Gastrocnemius medialis (tissue), 4 donors: ENCODE measurements around the gene UMODL1.

Experiments
- CTCF ChIP-seq, 5 experiments: fragments of 450-650 bp in 3 of 5; fragments of 200-600 bp in 2 of 5; sonication (generic) in 2 of 5; IDR thresholded peaks in 4 of 5; conservative IDR thresholded peaks in 1 of 5; 1 replicate in 4 of 5; 2 replicates in 1 of 5; pipeline ENCODE4 v1.5.1; 2016 to 2019; ENCODE audit warnings: antibody characterized with exemption in 5 of 5, mild to moderate bottlenecking in 3 of 5, moderate library complexity in 3 of 5
- POLR2A ChIP-seq, 2 donors: fragments of 450-650 bp; IDR thresholded peaks; one replicate each; pipeline ENCODE4 v1.6.1; 2017; ENCODE audit warnings: antibody characterized with exemption in 2 of 2, mild to moderate bottlenecking in 2 of 2, moderate library complexity in 2 of 2

- no peak for TF ChIP-seq CTCF (IDR thresholded peaks at IDR 0.05 in 4 of 5, conservative IDR thresholded peaks at IDR 0.05 in 1 of 5)
- TF ChIP-seq POLR2A (IDR thresholded peaks at IDR 0.05), result no peak
These were observed 15.7 kb upstream of the UMODL1 start for GRCh38 chr21:42055425-42055824.
